ENCODE results near the gene LCAT.
"Not testable (repeated sequence)": the region's sequence is repeated elsewhere in the genome, so short reads cannot be mapped to it uniquely, and the experiment has no call there.

The LCAT gene

DNA sequence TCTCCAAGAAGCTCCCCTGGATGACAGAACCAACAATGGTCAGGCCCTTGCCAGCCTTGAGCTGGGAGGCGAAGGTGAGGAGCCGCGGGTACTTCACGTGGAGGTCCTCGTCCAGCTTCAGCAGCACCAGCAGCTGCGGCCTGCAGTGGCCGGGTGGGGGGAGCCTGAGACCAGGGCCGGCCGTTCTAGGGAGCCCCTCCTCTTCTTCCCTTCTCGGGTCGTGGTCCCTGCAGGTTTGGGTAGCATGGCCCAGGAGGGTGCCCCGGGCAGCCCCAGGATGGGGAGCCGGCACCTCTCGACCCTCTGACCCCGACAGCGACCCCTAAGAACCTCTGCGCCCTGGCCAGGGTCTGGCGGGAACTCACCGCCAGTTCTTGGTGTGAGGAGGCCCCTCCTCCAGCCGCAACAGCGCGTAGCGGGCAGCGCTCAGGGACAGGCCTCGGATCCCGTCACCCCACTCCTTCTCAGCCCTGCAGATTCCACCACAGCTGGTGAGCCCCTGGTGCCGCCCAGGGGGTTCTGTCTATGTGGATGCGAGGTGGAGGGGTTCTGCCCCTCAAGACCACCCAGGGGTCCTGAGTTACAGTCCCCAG, 3.1 kb upstream of the LCAT start:
- DNase-seq (ENCODE audit: low read depth, low spot score): no peak

DNA sequence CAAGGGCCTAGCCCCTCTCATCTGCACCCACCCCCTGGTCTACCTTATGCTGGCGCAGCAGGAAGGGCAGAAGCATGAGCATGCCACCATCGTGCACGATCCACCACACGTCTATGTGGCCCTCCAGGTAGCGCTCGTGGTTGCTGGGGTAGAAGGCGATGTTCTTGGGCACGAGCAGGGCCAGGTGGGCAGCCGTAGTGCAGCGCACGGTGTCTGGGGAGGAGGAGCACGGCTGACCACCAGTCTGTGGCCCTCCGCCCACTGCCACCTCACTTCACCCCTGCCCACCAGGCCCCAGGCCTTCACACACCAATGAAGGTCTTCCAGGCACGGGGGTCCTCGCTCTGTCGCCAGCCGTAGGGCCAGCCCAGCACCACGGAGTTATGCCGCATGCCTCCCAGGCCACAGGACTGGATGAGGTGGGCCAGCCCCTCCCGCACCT, 2.2 kb upstream of the LCAT start:
- no peak for DNase-seq (ENCODE audit: low read depth, low spot score)

DNA sequence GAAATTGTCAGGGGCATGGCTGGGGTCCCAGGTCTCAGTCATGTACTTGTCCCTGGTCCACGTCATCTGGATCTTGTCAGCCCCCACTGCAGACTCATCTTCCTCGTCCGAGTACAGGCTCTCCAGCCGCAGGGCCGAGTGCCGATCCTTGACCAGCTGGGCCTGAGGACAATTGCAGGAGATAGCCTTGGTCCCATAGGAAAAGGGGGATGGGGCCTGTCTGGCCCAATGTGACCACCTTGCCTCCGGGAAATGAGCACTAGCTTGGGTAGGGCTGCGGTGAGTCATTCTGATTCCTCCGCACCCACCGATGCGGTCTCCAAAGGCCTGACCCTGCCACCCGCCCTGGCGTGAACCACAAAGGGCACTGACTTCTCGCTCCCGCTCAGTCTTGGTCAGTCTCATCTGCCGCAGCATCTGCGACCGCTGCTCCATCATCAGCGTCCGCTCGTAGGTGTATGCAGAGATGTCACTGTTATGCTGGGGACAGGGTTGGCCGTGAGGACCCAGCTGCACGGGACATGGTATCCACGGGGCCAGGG, 1.5 kb upstream of the LCAT start:
- no peak for DNase-seq (ENCODE audit: low read depth, low spot score)

GRCh38 chr16:67944690-67945391, 921 bp upstream of the LCAT start:
- DNase-seq (ENCODE audit: low read depth, low spot score): no peak

GRCh38 chr16:67943256-67943618, 683 bp downstream of the LCAT start:
- DNase-seq (ENCODE audit: low read depth, low spot score): no peak

GRCh38 chr16:67942510-67943255, 1.2 kb downstream of the LCAT start:
- no peak for DNase-seq (ENCODE audit: low read depth, low spot score)

- DNase-seq (ENCODE audit: low read depth, low spot score): no peak
Measured at GRCh38 chr16:67942200-67942509, 1.8 kb downstream of the LCAT start.

DNA sequence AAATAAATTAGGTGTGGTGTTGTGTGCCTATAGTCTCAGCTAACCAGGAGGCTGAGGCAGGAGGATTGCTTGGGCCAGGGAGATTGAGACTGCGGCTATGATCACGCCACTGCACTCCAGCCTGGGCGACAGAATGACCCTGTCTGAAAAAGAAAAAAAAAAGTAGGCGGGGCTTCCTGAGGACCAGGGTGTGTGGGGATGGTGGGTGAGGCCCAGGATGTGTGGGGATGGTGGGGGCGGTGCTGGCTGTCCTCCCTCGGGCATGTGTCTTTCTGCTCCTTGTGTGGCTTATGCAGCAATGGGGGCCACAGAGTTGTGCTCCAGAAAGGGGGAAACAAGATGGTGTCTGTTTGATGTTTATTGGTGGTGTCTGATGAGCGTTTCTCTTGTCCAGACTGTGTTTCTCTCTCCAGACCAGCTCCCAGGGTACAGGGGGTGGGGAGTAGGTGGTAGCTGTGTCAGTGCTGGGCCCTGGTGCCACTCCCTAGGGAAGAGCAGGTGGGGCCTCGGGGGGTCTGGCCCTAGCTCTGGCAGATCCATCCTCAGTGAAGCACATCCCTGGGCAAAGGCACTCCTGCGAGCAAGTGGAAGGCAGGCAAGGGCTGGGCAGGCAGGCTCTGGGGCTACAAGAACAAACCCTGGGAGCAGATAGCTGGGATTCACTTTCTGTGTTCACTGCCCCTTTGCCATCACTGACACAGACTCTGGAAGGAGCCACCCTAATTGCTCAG, 2.3 kb downstream of the LCAT start:
- no peak for DNase-seq (ENCODE audit: low read depth, low spot score)

DNA sequence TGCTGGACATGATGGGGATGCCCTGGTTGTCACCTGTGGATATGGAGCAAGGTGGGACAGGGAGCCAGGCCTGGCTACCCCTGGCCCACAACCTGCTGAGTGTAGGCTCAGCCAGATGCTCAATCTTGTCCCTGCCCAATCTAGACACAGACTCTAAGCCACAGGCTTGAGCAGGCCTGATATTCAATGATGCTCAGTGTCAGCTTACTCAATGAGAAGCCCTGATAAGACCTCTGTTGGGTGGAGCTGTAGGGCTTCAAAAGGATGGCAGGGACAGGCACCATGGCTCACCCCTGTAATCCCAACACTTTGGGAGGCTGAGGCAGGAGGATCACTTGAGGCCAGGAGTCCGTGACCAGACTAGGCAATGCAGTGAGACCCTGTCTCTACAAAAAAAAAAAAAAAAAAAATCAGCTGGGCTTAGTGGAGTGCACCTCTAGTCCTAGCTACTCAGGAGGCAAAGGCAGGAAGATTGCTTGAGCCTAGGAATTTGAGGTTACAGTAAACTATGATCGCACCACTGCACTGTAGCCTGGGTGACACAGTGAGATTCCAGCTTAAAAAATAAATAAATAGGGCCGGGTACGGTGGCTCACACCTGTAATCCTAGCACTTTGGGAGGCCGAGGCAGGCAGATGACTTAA, 3.4 kb downstream of the LCAT start:
- DNase-seq (ENCODE audit: low read depth, low spot score): no peak

- DNase-seq (ENCODE audit: low read depth, low spot score): no peak
Measured at GRCh38 chr16:67939507-67940445, 4.1 kb downstream of the LCAT start.

GRCh38 chr16:67937713-67938112, 6.2 kb downstream of the LCAT start:
- not testable (repeated sequence) for DNase-seq (ENCODE audit: low read depth, low spot score)

GRCh38 chr16:67936880-67937605, 6.9 kb downstream of the LCAT start:
- DNase-seq (ENCODE audit: low read depth, low spot score): no peak

DNA sequence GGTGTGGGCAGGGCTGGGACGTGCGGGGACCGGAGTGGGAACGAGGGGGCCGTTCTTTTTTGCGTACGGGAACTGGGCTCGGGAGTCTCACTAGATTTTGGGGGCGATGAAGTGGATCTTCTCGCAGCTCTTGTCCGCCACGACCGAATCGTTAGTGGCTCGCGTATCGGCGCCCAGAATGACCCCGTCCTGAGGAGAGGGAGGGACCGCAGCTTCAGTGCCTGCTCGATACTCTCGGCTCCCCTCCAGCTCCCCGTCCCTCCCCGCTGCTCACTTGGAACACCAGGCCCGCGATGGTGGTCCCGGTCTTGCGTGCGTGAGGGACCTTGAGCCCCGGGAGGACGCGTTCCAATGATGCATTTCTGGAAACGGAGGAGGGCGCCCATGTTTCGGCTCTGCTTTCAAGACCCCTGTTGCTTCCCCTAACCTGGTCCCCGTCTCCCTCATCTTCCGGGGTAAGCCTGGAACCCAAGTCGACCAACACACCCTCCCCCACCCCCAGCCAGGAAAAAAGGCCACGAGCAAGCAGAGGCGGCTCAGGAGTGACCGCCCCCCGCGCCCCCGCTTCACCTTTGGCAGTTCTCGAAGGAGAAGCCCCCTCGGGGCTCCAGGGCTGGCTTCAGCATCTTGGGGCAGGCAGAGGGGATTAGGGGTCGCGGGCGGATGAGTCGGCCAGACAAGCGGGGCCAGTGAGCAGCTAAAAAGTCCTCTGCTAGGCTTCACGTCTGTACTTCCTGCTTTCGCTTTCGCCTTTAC, 7.6 kb downstream of the LCAT start, which contains the start of gene PSMB10:
PSMB10 (minus strand) TSS at position 727 of the 756 bp plus-strand sequence; CDS start at position 626, 101 bp downstream.
- no peak for DNase-seq (ENCODE audit: low read depth, low spot score)

DNA sequence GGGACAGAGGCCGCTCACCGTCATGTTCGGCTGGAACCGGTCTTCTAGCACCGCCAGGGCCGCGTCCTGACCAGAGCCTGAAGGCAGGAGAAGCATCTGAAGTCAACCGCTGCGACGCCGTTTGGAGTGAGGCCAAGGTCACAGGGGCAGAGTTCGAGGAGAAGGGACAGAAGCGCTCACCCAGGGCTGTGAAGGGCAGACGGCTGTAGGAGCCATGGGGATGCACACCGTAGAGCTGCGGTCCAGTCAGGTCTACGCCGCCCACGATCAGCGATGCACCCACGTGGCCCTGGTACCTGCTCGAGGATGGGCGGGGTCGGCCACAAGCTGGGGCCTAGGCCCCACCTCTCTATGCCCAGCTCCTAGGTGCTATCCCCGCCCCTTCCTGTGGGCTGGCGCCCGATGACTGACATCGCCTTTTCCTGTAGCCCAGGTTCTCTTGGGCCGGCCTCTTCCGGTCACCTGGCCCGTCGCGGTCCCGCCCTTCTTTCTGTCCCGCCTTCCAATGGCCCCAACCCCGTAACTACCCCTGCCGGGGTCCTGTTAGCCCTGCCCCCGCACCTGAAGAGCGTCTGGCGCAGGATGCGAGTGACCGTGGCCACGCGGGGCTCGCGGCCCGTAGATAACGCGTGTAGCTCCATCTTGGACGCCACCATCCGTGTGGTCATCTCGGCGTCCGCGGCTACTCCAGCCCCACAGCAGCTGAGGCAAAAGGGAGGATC, 8.4 kb downstream of the LCAT start:
- peak; percentile 73 for DNase-seq (ENCODE audit: low read depth, low spot score)

DNA sequence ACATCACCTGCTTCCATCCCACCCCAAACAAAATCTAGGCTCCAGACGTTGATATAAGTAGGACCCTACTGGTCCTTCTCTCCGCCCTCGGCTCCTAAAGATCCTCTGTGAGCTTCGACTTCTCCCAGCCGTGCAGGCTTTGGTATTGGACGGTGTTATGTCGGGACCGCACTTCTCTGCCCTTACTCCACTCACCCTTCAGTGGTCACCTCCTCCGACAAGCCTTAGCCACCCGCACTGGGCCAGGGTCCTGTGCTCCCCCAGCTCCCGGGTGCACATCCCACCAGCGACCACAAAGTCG, 8.9 kb downstream of the LCAT start:
- DNase-seq (ENCODE audit: low read depth, low spot score): no peak

- no peak for DNase-seq (ENCODE audit: low read depth, low spot score)
Measured at GRCh38 chr16:67934306-67935100, 9.4 kb downstream of the LCAT start.

GRCh38 chr16:67933805-67934204, 10.1 kb downstream of the LCAT start:
- no peak for DNase-seq (ENCODE audit: low read depth, low spot score)

GRCh38 chr16:67932462-67932840, 11.5 kb downstream of the LCAT start:
- DNase-seq (ENCODE audit: low read depth, low spot score): no peak

Data from smooth muscle cell of the brain vasculature (primary cell).